Retinal pigment epithelial cell (primary cell): ENCODE data around the gene APOA1.

ENCODE experiments used
- DNase-seq: peaks from one replicate; pipeline ENCODE4 v3.0.0-alpha.2; 2010; ENCODE audit warnings: low read depth
- H3K4me3 ChIP-seq: 2 replicates; pipeline ENCODE4 v1.5.1; 2011; ENCODE audit warnings: mild to moderate bottlenecking, low read length, control low read depth, moderate library complexity
- CTCF ChIP-seq: conservative IDR thresholded peaks from 2 replicates; pipeline ENCODE4 v1.5.1; 2011; ENCODE audit warnings: low read depth, low read length, control low read depth, inconsistent platforms

The APOA1 gene

GRCh38 chr11:116860303-116860702 is 22.9 kb upstream of the APOA1 start:
- H3K4me3 ChIP-seq, result no peak overlapping the region
- DNase-seq, result no peak
- no peak for TF ChIP-seq CTCF

- no peak for DNase-seq
- no peak for TF ChIP-seq CTCF
Measured at GRCh38 chr11:116859175-116859574, 21.8 kb upstream of the APOA1 start.

GRCh38 chr11:116857936-116858335 is 20.5 kb upstream of the APOA1 start:
- TF ChIP-seq CTCF, result no peak
- H3K4me3 ChIP-seq, result no peak overlapping the region
- no peak for DNase-seq

More at GRCh38 chr11:116859175-116859574, 21.8 kb upstream of the APOA1 start:
- H3K4me3 ChIP-seq, result no peak overlapping the region

GRCh38 chr11:116857316-116857715 is 19.9 kb upstream of the APOA1 start:
- DNase-seq, result no peak
- no peak overlapping the region for H3K4me3 ChIP-seq
- no peak for TF ChIP-seq CTCF

GRCh38 chr11:116856423-116856822 is 19.0 kb upstream of the APOA1 start:
- no peak overlapping the region for H3K4me3 ChIP-seq
- no peak for TF ChIP-seq CTCF
- no peak for DNase-seq

GRCh38 chr11:116855413-116855812 is 18.0 kb upstream of the APOA1 start:
- no peak for TF ChIP-seq CTCF
- no peak for DNase-seq
- no peak overlapping the region for H3K4me3 ChIP-seq

GRCh38 chr11:116853461-116854073 is 16.1 kb upstream of the APOA1 start:
- peak; percentile 39 for DNase-seq
- no peak overlapping the region for H3K4me3 ChIP-seq

More at GRCh38 chr11:116853461-116854073, 16.1 kb upstream of the APOA1 start:
- TF ChIP-seq CTCF, result no peak
